ENCODE measurements around the gene OSGIN1. TPM values are rescaled to one million over a fixed set of nuclear protein-coding genes. Genes with fewer than 3 reads are reported as not detected.
A peak's percentile ranks its signal among the peaks of the same experiment; 100 is the strongest.

Gene OSGIN1
- total RNA-seq, 2 experiments from 2014 or later = 0.85 to 1.1 TPM

GRCh38 chr16:83963277-83964119 lies 10.5 kb downstream of the OSGIN1 start:
- POLR2A ChIA-PET = no interaction called here
- Mint-ChIP-seq H3K9me3 (no peaks in the 10 kb centered on the region), H3K27me3 (peaks cover 2% of the 10 kb centered on the region), H3K36me3 (no peaks in the 10 kb centered on the region), H3K27ac (no peak overlapping the region), H3K4me1 (peaks cover 2% of the 10 kb centered on the region), H3K4me3 (no peak overlapping the region)
- DNase-seq (no peak), ATAC-seq (ENCODE audit: low read depth) (no peak)

- Mint-ChIP-seq H3K36me3 (no peaks in the 10 kb centered on the region), H3K27me3 (peaks cover 10% of the 10 kb centered on the region), H3K4me3 (no peak overlapping the region), H3K27ac (no peak overlapping the region), H3K9me3 (no peaks in the 10 kb centered on the region), H3K4me1 (peaks cover 2% of the 10 kb centered on the region)
- DNase-seq (no peak), ATAC-seq (ENCODE audit: low read depth) (no peak)
- POLR2A ChIA-PET = no interaction called here
Observed at GRCh38 chr16:83964684-83965443, 11.8 kb downstream of the OSGIN1 start.

- POLR2A ChIA-PET = no interaction called here
- Mint-ChIP-seq H3K36me3 (no peaks in the 10 kb centered on the region), H3K4me3 (no peak overlapping the region), H3K9me3 (no peaks in the 10 kb centered on the region), H3K4me1 (peaks cover 2% of the 10 kb centered on the region), H3K27ac (no peak overlapping the region), H3K27me3 (peaks cover 14% of the 10 kb centered on the region)
- DNase-seq (no peak), ATAC-seq (ENCODE audit: low read depth) (no peak)
Observed at GRCh38 chr16:83965444-83966152, 12.6 kb downstream of the OSGIN1 start.

- Mint-ChIP-seq H3K4me1 (peaks cover 2% of the 10 kb centered on the region), H3K36me3 (no peaks in the 10 kb centered on the region), H3K9me3 (no peaks in the 10 kb centered on the region), H3K27ac (no peak overlapping the region), H3K27me3 (peaks cover 16% of the 10 kb centered on the region), H3K4me3 (no peak overlapping the region)
- DNase-seq = no peak
- no peak for ATAC-seq (ENCODE audit: low read depth)
- POLR2A ChIA-PET = no interaction called here
Observed at GRCh38 chr16:83966153-83966696, 13.2 kb downstream of the OSGIN1 start.

GRCh38 chr16:83967091-83967490 lies 14.1 kb downstream of the OSGIN1 start:
- no peak overlapping the region for H3K4me3 Mint-ChIP-seq
- POLR2A ChIA-PET = no interaction called here
- no peaks in the 10 kb centered on the region for H3K9me3 Mint-ChIP-seq
- H3K27ac Mint-ChIP-seq = no peak overlapping the region
- ATAC-seq (ENCODE audit: low read depth) (no peak), DNase-seq (no peak)
- H3K27me3 Mint-ChIP-seq = peaks cover 16% of the 10 kb centered on the region
- H3K4me1 Mint-ChIP-seq = peaks cover 2% of the 10 kb centered on the region
- H3K36me3 Mint-ChIP-seq = no peaks in the 10 kb centered on the region

GRCh38 chr16:83967838-83968305 lies 14.8 kb downstream of the OSGIN1 start, which contains the start of gene NECAB2:
Gene NECAB2, plus strand, starts transcription at chr16:83968244. Its CDS starts 405 bp downstream, at chr16:83968649.
- Mint-ChIP-seq H3K9me3 (no peaks in the 10 kb centered on the region), H3K4me3 (peak within 1 kb of the TSS; percentile 61), H3K4me1 (peaks cover 2% of the 10 kb centered on the region), H3K27ac (peak within 1 kb of the TSS; percentile 74), H3K27me3 (peaks cover 16% of the 10 kb centered on the region), H3K36me3 (no peaks in the 10 kb centered on the region)
- POLR2A ChIA-PET = no interaction called here
- peak; percentile 60 for DNase-seq
- no peak for ATAC-seq (ENCODE audit: low read depth)

- ATAC-seq (ENCODE audit: low read depth) (no peak), DNase-seq (no peak)
- POLR2A ChIA-PET = no interaction called here
- Mint-ChIP-seq H3K27ac (no peak overlapping the region), H3K9me3 (no peaks in the 10 kb centered on the region), H3K27me3 (peaks cover 16% of the 10 kb centered on the region), H3K4me1 (peaks cover 2% of the 10 kb centered on the region), H3K4me3 (no peak overlapping the region), H3K36me3 (no peaks in the 10 kb centered on the region)
Observed at GRCh38 chr16:83968306-83968851, 15.3 kb downstream of the OSGIN1 start.

GRCh38 chr16:83968891-83969649 lies 16.0 kb downstream of the OSGIN1 start:
- peak overlapping the region; percentile 8 for H3K4me3 Mint-ChIP-seq
- DNase-seq (no peak), ATAC-seq (ENCODE audit: low read depth) (no peak)
- H3K9me3 Mint-ChIP-seq = no peaks in the 10 kb centered on the region
- peaks cover 16% of the 10 kb centered on the region for H3K27me3 Mint-ChIP-seq
- POLR2A ChIA-PET = no interaction called here
- H3K4me1 Mint-ChIP-seq = peaks cover 2% of the 10 kb centered on the region
- H3K36me3 Mint-ChIP-seq = no peaks in the 10 kb centered on the region
- H3K27ac Mint-ChIP-seq = no peak overlapping the region

- Mint-ChIP-seq H3K27ac (no peak overlapping the region), H3K4me3 (peak overlapping the region; percentile 8), H3K4me1 (peaks cover 2% of the 10 kb centered on the region), H3K27me3 (peaks cover 21% of the 10 kb centered on the region), H3K36me3 (no peaks in the 10 kb centered on the region), H3K9me3 (no peaks in the 10 kb centered on the region)
- DNase-seq = no peak
- no peak for ATAC-seq (ENCODE audit: low read depth)
- POLR2A ChIA-PET = no interaction called here
Observed at GRCh38 chr16:83969771-83970429, 16.9 kb downstream of the OSGIN1 start.

GRCh38 chr16:83970430-83970815 lies 17.4 kb downstream of the OSGIN1 start:
- ATAC-seq (ENCODE audit: low read depth) (no peak), DNase-seq (no peak)
- Mint-ChIP-seq H3K9me3 (no peaks in the 10 kb centered on the region), H3K27ac (no peak overlapping the region), H3K27me3 (peaks cover 21% of the 10 kb centered on the region), H3K36me3 (no peaks in the 10 kb centered on the region), H3K4me3 (no peak overlapping the region), H3K4me1 (peaks cover 2% of the 10 kb centered on the region)
- POLR2A ChIA-PET = interaction anchor here (0.5 kb wide), 1 partner anchor 540 kb away, joined by 4 read pairs; no protein-coding TSS in a partner anchor

GRCh38 chr16:83971165-83972130 lies 18.4 kb downstream of the OSGIN1 start:
- Mint-ChIP-seq H3K27ac (no peak overlapping the region), H3K27me3 (peaks cover 21% of the 10 kb centered on the region), H3K4me3 (no peak overlapping the region), H3K36me3 (no peaks in the 10 kb centered on the region), H3K9me3 (no peaks in the 10 kb centered on the region), H3K4me1 (peaks cover 2% of the 10 kb centered on the region)
- POLR2A ChIA-PET = interaction anchor here (0.5 kb wide), 1 partner anchor 539 kb away, joined by 4 read pairs; no protein-coding TSS in a partner anchor
- DNase-seq = no peak
- no peak for ATAC-seq (ENCODE audit: low read depth)
